Measurements from ENCODE around the gene ATP2B3.

Gene ATP2B3

DNA sequence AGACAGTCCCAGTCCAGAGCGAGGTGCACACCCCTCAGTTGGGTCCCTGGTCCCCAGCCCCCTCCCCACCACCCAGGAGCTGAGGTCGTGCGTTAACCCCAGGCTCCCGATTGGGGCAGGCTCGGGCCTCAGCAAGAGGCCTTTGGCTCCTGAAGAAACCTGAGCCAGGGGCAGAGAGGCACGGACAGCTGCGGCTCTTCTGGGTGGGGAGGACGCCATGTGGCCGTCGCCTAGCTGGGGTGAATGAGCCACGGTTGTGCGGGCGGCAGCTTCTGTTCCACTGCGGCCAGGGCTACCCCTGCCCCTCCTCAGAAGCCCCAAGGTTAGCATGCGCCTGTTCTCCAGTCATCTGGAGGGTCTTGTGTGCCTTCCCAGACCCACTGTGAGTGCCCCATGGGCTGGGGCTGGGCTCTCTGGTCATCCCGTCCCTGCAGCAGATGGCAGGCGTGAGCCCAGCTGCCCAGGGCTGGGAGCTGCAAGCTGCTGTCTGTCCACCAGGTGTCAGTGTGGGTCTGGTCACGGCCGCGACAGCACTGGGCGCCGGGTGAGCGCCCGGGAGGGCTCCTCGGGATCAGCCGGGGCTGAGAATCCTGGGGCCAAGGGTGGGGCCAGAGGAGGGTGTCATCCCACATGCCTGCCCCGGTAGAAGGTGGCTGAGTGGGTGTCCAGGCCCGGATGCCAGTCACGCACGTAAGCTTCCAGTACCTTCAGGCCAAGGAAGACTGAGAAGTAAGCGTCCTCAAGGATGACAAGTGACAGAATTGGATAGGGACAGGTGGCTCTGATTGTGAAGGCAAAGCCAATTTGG, 21.9 kb downstream of the ATP2B3 start:
- peak; percentile 89 for DNase-seq

DNA sequence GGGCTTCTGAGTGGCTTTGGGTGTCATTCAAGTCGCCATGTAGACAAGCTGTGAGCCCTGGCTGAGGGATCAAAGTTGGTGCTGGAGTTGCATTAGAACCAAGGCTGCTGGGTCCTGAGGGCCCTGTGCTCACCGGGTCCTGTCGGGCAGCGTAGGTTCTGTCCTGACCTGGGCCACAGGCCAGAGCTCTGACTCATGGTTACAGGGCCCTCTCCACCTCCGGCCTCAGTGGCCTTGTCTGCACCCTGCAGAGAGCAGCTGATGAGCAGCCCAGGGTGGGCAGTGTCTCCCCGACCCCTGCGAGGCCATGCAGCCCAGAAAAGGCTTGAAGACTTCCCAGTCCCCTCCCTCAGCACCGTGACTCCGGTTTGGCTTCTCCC, 22.5 kb downstream of the ATP2B3 start:
- DNase-seq, result no peak

DNA sequence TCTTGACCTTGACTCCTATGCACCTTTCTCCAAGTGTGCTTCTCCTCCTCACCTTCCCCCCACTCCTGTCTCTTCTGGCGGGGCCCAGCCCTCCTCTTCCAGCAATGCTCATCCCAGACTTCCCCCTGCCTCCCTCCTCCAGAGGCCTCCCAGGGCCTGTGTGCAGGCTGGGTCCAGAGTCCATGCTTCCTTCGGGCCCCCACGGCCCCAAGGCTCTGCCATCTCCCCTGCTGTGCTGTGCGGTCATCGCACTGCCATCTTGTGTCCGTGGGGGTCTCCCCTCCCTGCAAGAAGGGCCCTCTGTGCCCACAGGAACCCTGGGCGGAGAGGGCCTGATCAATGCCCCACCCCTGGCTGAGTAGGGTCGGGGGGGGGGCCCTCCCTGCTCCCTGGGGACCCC, 27.3 kb downstream of the ATP2B3 start:
- DNase-seq, result no peak

DNA sequence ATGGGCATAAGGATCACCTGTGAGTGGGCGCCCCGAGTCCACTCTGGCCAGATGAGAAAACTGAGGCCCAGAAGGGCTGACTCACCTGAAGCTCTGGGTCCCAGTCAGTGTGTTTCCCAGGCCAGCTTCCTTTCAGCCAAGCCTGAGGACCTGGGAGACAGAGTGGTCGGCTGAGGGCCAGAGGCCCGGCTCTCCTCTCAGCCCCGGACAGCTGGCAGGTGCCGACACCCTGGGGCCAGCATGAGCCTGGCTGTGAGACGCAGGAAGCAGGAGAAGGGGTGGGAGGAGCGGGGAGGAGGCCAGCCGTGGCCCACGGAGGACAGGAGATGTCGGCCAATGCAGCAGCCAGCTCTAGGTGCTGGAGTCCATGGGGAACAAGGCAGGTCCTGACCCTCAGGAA, 28.9 kb downstream of the ATP2B3 start:
- no peak for DNase-seq

DNA sequence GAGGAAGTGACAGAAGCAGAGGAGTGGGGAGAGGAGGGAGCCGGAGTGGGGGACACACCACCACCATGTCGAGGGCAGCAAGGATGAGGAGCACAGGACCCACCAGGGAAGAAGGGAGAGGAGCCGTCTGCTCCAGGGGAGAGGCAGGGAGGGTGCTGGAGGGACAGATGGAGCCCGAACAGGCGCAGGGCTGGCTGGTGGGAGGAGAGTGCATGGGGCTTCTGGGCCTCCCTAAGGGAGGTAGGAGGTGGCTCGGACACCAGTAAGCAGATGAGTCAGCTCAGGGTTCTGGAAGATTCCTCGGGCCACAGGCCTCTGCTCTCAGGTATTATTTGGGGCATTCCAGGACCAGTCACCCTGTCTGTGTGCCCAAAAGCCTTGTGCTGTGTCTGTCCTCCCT, 29.8 kb downstream of the ATP2B3 start:
- peak; percentile 22 for DNase-seq

DNA sequence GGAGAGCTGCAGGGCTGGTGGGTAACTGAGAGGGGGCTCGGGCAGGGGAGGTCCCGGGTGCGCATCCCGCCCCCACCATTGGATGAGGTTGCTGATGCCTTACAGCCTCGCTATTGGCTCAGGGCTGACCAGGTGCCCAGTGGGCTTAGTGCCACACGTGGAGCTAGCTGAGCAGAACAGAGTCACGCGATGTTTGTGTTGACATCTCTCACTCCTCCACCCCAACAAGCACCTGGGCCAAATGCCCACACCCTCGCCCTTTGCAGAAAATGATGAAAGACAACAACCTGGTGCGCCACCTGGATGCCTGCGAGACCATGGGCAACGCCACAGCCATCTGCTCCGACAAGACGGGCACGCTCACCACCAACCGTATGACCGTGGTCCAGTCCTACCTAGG, 31.8 kb downstream of the ATP2B3 start:
- DNase-seq, result no peak

DNA sequence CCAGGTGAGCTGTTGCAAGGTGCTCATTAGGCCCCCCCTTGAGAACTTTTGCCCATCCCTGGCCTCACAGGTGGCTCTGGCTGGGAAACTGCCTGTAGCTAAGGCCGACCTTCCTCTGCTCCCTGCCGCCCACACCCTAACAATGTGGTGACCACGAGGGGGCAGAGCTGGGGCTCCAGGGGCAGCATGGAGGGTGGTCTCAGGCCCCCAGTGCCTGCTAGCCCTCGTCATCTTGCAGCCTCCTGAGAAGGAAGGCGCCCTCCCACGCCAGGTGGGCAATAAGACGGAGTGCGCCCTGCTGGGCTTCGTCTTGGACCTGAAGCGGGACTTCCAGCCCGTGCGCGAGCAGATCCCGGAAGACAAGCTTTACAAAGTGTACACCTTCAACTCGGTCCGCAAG, 32.4 kb downstream of the ATP2B3 start:
- peak; percentile 21 for DNase-seq

DNA sequence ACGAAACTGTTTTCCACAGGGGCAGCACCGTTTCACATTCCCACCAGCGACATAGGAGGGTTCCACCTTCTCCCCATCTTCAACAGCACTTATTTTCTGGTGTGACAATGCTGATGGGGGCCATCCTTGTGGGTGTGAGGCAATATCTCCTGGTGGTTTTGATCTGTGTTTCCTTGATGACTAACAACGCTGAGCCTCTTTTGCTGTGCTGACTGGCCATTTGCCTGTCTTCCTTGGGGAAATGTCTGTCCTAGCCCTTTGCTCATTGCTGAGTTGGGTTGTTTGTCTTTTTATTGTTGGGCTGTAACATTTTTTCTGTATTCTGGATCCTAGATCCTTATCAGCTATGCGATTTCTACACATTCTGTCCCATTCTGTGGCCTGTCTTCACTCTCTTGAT, 33.7 kb downstream of the ATP2B3 start:
- no peak for DNase-seq

DNA sequence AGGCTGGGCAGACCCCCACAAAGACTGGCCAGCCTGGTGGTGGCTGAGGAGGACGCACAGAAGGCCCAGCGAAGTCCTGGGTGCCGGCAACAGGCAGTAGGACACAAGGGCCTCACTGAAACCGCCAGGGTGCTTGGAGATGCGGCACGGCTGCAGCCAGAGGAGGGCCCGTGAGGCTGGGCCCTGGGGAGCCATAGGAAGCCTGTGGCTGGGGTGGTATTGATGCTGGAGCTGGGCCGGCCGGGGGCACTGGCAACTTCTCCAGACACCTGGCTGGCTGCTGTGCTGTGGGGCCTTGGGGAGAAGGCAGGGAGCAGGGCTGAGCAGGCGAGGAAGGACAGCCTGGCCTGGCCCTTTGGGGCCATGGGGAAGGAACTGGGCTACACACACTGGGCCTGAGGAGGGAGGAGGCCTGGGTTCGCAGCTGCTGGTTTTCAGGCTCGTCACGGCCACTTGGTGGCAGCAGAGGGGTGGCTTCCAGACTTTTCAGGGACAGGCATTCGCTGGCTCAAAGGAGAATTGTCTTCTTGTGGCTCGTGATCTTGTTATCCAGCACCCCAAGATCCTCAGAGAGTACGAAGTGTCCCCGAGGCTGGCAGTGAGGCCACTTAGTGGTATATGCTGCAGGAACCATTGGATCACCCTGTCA, 37.2 kb downstream of the ATP2B3 start:
- DNase-seq, result peak; percentile 79

DNA sequence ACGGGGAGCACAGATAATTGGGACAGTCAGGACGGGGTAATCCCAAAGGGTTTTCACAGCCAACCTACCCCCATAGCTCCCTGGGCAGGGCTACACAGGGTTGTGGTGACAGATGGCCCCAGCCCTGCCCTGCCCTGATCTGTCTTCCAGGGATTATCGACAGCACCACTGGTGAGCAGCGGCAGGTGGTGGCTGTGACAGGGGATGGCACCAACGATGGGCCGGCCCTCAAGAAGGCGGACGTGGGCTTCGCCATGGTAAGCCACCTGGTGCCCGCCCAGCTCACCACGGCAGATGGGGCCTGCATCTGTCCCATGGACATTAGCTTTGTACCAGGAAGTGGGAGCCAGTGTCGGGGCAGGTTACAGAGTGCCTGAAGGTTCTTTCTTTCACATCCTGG, 39.3 kb downstream of the ATP2B3 start:
- DNase-seq, result peak; percentile 97

DNA sequence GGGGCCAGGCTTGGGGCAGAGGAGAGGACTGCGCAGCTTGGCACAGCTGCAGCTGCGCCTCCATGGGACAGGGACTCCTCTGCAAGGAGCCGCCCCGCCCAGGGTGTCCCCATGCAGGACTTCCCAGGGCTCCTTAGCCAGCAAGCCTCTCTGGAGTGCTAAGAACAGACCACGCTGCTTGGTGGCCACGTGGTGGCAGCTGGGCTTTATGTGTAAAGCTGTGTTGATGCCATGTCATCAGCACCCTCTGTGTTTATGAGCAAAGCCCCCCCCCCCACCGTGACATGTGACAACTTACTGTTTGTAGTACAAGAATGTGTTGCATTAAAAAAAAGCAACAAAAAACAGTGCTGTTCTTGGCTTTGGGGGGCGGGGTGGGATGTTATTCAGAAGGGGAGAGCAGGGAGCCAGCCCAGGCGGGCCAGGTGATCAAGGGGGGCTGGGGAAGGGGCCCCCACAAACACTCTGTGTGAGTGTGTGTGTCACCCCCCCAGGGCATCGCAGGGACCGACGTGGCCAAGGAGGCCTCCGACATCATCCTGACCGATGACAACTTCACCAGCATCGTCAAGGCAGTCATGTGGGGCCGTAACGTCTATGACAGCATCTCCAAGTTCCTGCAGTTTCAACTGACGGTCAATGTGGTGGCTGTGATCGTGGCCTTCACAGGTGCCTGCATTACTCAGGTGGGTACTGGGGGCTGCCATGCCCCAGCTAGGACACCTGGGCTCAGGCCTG, 40.3 kb downstream of the ATP2B3 start:
- peak; percentile 64 for DNase-seq

DNA sequence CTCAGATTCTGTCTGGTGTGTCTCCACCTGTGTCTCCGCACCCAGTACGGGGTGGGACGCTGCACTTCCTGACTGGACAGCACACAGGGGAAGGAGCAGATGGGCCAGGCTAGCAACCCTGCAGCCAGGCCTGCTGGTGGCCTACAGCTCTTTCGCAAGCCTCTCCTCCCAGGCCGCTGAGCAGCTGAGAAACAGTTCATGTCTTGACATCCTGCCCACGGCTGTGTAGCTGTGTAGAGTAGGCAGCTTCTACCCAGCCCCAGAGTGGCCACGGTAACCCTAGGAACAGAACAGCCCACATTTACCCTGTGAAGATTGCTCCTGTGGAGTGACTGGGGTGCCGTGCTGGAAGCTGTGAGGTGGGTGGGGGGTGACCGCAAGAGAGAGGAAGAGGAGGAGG, 42.6 kb downstream of the ATP2B3 start:
- DNase-seq, result no peak

DNA sequence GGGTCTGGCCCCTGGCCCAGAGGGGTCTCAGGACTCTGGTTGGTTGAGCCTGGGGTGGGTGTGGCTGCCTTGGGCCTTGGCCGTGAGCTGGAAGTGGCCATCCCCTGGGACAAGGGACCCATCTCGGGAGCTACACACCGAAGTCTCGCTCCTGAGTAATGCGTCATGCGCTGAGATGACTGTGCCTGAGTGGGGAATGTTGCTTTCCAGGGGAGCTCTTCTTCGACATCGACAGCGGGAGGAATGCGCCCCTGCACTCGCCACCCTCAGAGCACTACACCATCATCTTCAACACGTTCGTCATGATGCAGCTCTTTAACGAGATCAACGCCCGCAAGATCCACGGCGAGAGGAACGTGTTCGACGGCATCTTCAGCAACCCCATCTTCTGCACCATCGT, 43.0 kb downstream of the ATP2B3 start:
- DNase-seq, result no peak

DNA sequence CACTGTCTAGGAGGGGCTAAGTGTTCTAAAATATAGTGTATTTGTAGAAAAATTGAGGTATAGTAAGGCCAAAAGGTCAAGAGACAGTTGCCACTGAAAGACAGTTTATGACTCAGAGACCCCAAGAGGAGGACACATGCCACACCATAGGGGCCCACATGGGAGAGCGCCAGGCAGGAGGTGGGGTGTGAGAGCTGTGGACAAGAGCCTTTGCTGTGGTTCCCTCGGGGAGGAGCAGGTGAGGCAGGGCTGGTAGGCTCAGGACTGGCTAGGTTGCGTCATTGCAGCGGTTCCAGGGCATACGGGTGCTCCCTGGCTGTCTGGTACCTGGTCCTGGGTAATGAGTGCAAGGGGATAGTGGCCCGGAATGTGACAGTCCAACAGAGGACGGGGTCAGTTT, 43.9 kb downstream of the ATP2B3 start:
- no peak for DNase-seq

DNA sequence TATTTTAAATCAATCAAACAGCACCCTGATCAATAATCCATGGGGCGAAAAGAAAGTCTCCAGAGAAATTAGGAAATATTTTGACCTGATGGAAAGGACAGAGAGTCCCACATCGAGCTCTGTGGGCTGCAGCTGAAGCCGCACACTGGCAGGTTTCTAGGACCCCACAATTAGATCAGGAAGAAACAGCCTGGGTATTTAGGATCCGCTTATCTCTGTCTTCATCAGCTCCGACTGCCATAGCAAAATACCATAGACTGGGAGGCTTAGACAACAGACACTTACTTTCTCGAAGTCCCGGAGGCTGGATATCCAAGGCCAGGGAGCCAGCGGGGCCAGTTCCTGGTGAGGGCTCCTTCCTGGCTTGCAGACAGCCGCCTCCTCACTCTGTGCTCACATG, 45.1 kb downstream of the ATP2B3 start:
- DNase-seq, result peak; percentile 88

DNA sequence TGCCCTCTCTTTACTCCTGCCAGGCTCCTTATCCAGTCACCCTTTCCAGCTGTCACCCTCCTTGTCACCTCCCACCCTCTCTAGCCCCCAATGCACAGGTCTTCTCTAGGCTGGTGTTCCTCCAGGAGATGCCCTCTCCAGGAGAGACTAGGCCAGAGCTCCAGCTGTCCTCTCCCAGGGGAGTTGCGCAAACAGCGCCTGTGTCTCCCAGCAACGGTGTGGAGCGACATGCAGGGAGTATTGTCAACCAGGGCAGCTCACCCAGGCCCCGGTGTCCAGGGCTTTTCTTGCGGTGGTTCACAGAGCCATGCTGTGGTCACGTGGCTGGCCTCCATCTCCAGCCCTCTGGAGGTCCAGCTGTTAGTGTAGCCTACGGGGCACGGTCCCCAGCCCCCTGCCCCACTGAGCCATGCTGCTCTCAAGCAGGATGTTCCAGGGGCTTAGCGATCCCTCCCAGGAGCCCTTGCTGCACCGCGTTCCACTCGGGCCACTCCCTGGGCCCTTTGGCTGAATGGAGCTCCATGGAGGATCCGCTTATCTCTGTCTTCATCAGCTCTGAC, 46.7 kb downstream of the ATP2B3 start:
- DNase-seq, result peak; percentile 30

DNA sequence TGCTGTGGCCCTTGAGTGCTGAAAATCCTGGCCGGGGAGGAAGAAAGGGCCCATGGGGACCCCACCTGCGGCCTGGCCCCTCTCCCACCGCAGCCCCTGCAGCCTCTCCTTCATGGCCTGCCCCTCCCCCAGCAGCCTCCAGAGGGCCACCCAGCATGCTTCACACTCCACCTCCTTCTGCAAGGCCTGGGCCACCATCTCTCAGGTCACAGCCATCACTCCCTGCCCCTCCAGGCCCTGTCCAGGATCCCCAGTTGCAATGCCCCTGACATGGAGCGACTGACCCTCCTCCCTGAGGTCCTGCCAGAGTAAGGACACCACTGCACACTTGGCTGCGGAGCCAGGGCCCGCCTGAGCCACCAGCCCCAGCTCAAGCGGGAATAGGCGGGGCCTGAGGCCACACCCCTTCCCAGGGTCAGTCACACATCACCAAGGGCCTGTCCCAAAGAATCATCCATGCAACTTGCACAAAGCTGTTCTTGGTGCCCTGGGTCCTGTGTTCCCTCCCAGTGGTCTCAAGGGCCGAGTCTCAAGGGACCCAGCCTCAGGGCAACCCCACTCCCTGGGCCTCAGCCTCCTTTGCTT, 48.6 kb downstream of the ATP2B3 start:
- DNase-seq, result no peak

DNA sequence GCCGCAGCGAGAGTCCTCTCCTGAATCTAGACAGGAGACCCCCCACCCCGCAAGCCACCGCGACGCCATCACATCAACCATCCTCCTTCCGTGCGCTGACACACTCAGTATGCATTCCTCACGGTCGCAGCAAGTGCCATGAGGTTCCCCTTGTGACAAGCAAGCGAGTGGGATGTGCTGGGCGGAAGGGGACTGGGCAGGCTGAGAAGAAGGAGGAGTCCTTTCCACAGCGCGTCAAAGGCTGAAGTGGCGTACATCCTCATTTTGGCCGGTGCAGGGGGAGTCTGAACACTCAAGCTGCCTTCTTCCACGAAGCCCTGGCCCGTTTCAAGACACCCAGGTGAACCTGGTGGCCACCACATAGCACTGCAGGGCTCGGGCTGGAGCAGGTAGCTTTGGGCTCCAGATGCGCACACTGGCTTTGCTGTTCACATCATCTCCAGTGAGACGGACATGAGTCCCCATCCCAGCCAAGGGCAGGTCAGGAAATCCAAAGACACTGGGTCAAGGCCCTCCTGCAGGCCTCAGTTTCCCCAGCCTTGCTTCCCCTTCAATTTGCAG, 51.1 kb downstream of the ATP2B3 start:
- no peak for DNase-seq

DNA sequence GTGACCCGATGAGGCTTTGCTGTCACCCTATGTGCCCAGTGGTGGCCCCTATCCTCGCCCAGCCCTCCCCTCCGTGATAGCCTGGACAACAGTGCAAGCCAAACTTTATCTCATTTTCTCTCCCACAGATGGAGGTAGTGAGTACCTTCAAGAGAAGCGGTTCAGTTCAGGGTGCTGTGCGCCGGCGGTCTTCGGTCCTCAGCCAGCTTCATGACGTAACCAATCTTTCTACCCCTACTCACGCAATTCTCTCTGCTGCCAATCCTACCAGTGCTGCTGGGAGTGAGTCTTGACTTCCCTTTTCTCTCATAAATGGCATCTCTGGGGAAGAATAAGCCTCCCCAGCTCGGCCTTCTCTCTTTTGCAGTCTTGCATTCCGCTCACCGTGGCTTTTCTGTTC, 52.0 kb downstream of the ATP2B3 start:
- DNase-seq, result no peak

DNA sequence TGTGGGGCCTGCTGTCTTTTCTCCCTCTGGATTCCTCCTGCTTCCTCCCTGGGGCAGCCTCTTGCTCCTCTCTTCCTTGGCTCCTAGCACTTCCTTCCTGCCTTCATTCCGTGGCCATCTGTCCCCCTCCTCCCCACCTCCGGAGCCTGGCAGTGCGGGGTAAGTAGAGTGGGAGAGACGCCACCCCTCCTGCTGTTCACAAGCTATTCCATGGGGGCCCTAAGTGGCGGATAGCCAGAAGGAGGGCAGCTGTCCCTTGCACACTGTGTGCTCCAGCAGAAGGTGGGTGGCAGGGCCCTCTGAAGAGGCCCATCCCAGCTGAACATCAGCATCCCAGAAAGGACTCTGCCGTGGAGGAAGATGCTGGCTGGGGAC, 54.1 kb downstream of the ATP2B3 start:
- peak; percentile 82 for DNase-seq

DNA sequence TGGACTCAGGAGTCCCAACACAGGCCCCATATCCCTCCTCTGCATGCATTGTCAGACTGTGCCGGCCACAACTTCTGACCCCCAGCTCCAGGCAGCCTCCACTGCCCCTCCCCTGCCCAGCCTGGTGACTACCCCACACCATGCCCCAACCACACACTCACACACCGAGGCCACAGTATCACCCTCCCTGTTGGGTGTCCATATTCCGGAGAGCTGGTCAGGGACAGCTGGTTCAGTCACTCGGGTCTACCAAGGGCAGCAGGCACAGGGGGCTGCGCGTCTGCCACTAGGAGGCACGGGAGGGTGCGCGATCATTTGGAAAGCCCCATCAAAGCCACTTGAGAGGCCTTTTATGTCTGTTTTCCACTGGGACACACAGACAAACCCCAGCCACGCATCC, 55.2 kb downstream of the ATP2B3 start:
- DNase-seq, result no peak

DNA sequence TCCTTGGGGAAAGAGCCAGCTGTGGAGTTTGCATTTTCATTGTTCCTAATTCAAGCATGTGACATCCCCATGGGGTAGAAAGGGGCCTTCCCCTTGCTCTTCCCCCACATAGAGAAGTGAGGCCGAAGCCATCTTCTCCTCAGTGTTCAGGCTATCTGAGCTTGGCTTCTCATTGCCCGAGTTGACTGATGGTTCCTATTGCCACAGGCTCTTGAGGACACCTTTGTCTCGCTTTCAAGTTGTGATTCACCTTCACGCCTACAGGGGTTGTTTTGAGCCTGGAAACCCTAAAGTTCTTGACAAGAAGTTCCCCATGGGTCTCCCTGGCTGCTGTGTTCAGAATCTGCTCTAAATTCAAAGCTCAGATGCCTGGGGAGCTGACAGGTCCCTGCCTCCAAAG, 56.5 kb downstream of the ATP2B3 start:
- DNase-seq, result no peak

DNA sequence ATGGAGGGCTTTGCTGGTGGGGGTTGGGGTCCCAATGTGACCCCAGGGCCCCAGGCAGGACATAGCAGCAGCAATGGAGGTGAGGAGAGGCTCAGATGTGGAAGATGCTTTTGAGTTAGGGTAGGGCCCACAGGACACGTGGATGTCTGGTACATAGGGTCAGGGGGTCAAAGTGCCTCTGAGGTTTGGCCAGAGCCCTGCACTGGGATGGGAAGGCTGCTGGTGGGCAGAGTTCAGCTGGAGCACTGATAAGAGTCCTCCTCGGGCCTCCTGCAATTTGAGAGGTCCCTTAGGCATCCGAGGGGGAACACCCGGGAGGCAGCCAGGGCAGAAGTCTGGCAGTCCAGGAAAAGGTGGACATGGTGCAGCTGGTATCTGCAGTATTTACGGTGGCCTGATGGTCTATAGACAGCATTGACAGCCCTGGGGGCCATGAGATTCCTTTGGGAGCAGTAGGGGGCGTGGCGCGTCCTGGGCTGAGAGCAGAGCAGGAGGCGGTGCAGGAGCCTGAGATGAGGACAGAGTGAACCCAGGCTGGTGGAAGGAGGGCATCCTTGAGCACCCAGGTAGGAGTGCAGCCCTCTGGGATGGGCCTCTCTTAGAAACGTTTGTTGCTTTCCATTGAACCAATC, 58.9 kb downstream of the ATP2B3 start:
- DNase-seq, result peak; percentile 23

All from NCI-H82 (cell line).